H9 (cell line): Measurements from ENCODE around the gene ANTKMT. TPM values are rescaled to one million over a fixed set of nuclear protein-coding genes. Genes with fewer than 3 reads are reported as not detected.

Experiments used
- DNase-seq: peaks from one replicate; pipeline ENCODE4 v3.0.0-alpha.2; 2017
- H2AFZ ChIP-seq: one replicate; pipeline ENCODE4 v1.6.1; 2013; ENCODE audit warnings: mild to moderate bottlenecking, low read length, control low read depth, moderate library complexity
- H2AK5ac ChIP-seq: 2 replicates; pipeline ENCODE4 v1.6.1; 2013; ENCODE audit warnings: low read length, control low read depth, mixed read lengths; ENCODE audit not compliant: insufficient read length
- H2BK120ac ChIP-seq: one replicate; pipeline ENCODE4 v1.6.1; 2013; ENCODE audit warnings: low read depth, mild to moderate bottlenecking, low read length, control low read depth, inconsistent platforms; ENCODE audit not compliant: poor library complexity, severe bottlenecking
- H2BK12ac ChIP-seq: 2 replicates; pipeline ENCODE4 v1.6.1; 2013; ENCODE audit warnings: low read length, control low read depth, mixed read lengths, low read depth; ENCODE audit not compliant: insufficient read length
- H2BK15ac ChIP-seq: 2 replicates; pipeline ENCODE4 v1.6.1; 2013; ENCODE audit warnings: low read depth, low read length, control low read depth
- H2BK20ac ChIP-seq: one replicate; pipeline ENCODE4 v1.6.1; 2013; ENCODE audit warnings: low read depth, mild to moderate bottlenecking, low read length, control low read depth, inconsistent platforms; ENCODE audit not compliant: poor library complexity, severe bottlenecking
- H2BK5ac ChIP-seq: 2 replicates; pipeline ENCODE4 v1.6.1; 2013; ENCODE audit warnings: low read length, control low read depth, mixed read lengths; ENCODE audit not compliant: insufficient read length
- H3K14ac ChIP-seq: 2 replicates; pipeline ENCODE4 v1.6.1; 2013; ENCODE audit warnings: low read length, control low read depth; ENCODE audit not compliant: insufficient read depth
- H3K18ac ChIP-seq: 2 replicates; pipeline ENCODE4 v1.6.1; 2013; ENCODE audit warnings: low read depth, mild to moderate bottlenecking, mixed read lengths, low read length, control low read depth; ENCODE audit not compliant: insufficient read length
- H3K23ac ChIP-seq: 2 replicates; pipeline ENCODE4 v1.6.1; 2013; ENCODE audit warnings: low read length, control low read depth, mixed read lengths, low read depth; ENCODE audit not compliant: insufficient read length
- H3K23me2 ChIP-seq: 2 replicates; pipeline ENCODE4 v1.6.1; 2013; ENCODE audit warnings: low read depth, mild to moderate bottlenecking, mixed read lengths, low read length, control low read depth; ENCODE audit not compliant: insufficient read length, poor library complexity, severe bottlenecking
- H3K27ac ChIP-seq: 2 replicates; pipeline ENCODE4 v1.5.1; 2013; ENCODE audit warnings: low read length, control low read depth, mixed read lengths, low read depth; ENCODE audit not compliant: insufficient read length
- H3K27me3 ChIP-seq: 2 replicates; pipeline ENCODE4 v1.6.1; 2013; ENCODE audit warnings: low read length, control low read depth, inconsistent platforms; ENCODE audit not compliant: insufficient read depth
- H3K4ac ChIP-seq: 2 replicates; pipeline ENCODE4 v1.6.1; 2013; ENCODE audit warnings: low read depth, mild to moderate bottlenecking, control low read depth, inconsistent platforms, low read length, moderate library complexity
- H3K4me1 ChIP-seq: 2 replicates; pipeline ENCODE4 v1.6.1; 2013; ENCODE audit warnings: low read length, control low read depth, inconsistent platforms; ENCODE audit not compliant: insufficient read depth
- H3K4me2 ChIP-seq: 2 replicates; pipeline ENCODE4 v1.6.1; 2013; ENCODE audit warnings: low read length, control low read depth, mixed read lengths; ENCODE audit not compliant: insufficient read length, insufficient read depth
- H3K56ac ChIP-seq: 2 replicates; pipeline ENCODE4 v1.6.1; 2013; ENCODE audit warnings: low read depth, mild to moderate bottlenecking, mixed read lengths, low read length, control low read depth; ENCODE audit not compliant: insufficient read length
- H3K79me1 ChIP-seq: 2 replicates; pipeline ENCODE4 v1.6.1; 2013; ENCODE audit warnings: low read depth, mild to moderate bottlenecking, moderate library complexity, low read length, control low read depth, inconsistent platforms; ENCODE audit not compliant: insufficient read depth, poor library complexity, severe bottlenecking
- H3K79me2 ChIP-seq: 2 replicates; pipeline ENCODE4 v1.6.1; 2013; ENCODE audit warnings: low read length, control low read depth, inconsistent platforms; ENCODE audit not compliant: insufficient read depth
- H3K9ac ChIP-seq: 2 replicates; pipeline ENCODE4 v1.6.1; 2013; ENCODE audit warnings: low read length, control low read depth, mixed read lengths; ENCODE audit not compliant: insufficient read length; ENCODE audit errors: extremely low read depth
- H3K9me3 ChIP-seq: one replicate; pipeline ENCODE4 v1.6.1; 2013; ENCODE audit warnings: low read depth, low read length, inconsistent platforms; ENCODE audit not compliant: control insufficient read depth
- H3T11ph ChIP-seq: one replicate; pipeline ENCODE4 v1.6.1; 2013; ENCODE audit warnings: mild to moderate bottlenecking, low read length, control low read depth, inconsistent platforms
- H4K20me1 ChIP-seq: one replicate; pipeline ENCODE4 v1.6.1; 2013; ENCODE audit not compliant: control insufficient read depth, insufficient read length, insufficient read depth
- H4K5ac ChIP-seq: 2 replicates; pipeline ENCODE4 v1.6.1; 2013; ENCODE audit warnings: low read depth, mild to moderate bottlenecking, mixed read lengths, low read length, control low read depth; ENCODE audit not compliant: insufficient read length
- H4K8ac ChIP-seq: replicated peaks from 2 replicates; pipeline ENCODE4 v1.6.1; 2013; ENCODE audit warnings: low read length, control low read depth, mixed read lengths, low read depth; ENCODE audit not compliant: insufficient read length
- H4K91ac ChIP-seq: 2 replicates; pipeline ENCODE4 v1.6.1; 2013; ENCODE audit warnings: low read depth, mild to moderate bottlenecking, moderate library complexity, mixed read lengths, low read length, control low read depth; ENCODE audit not compliant: insufficient read length
- H3K27ac Mint-ChIP-seq, 3 experiments: 2 replicates in 2 of 3; 3 replicates in 1 of 3; pipeline ENCODE4 v1.8.0; 2020 to 2021; ENCODE audit warnings: mixed read lengths in 3 of 3, mild to moderate bottlenecking in 1 of 3, moderate library complexity in 1 of 3
- H3K27me3 Mint-ChIP-seq: 2 replicates; pipeline ENCODE4 v1.8.0; 2021; ENCODE audit warnings: low read depth, mild to moderate bottlenecking, moderate library complexity, mixed read lengths
- H3K36me3 Mint-ChIP-seq, 3 experiments: 2 replicates in 2 of 3; 3 replicates in 1 of 3; pipeline ENCODE4 v1.8.0; 2020 to 2021; ENCODE audit warnings: low read depth in 3 of 3, mixed read lengths in 3 of 3; ENCODE audit not compliant: insufficient read depth in 1 of 3
- H3K4me1 Mint-ChIP-seq, 2 experiments: 2 replicates each; pipeline ENCODE4 v1.8.0; 2020; ENCODE audit warnings: mixed read lengths in 2 of 2
- H3K4me3 Mint-ChIP-seq, 2 experiments: 2 replicates in 1 of 2; 3 replicates in 1 of 2; pipeline ENCODE4 v1.8.0; 2020 to 2021; ENCODE audit warnings: mild to moderate bottlenecking in 2 of 2, mixed read lengths in 2 of 2, moderate library complexity in 1 of 2
- H3K9me3 Mint-ChIP-seq, 2 experiments: 2 replicates in 1 of 2; 3 replicates in 1 of 2; pipeline ENCODE4 v1.8.0; 2020; ENCODE audit warnings: mild to moderate bottlenecking in 2 of 2, mixed read lengths in 2 of 2, moderate library complexity in 1 of 2
- CTCF ChIP-seq: fragments of 200-600 bp; sonication (generic); conservative IDR thresholded peaks from 3 replicates; pipeline ENCODE4 v1.8.0; 2021; ENCODE audit warnings: antibody characterized with exemption, mild to moderate bottlenecking
- WGBS: extraction: QIAGEN DNeasy Blood & Tissue Kit; methylation state at CpG from one replicate; pipeline ENCODE4 v1.1.7; 2013; ENCODE audit warnings: missing lambda C conversion rate, low lambda C conversion rate, mixed read lengths; ENCODE audit not compliant: insufficient read length; ENCODE audit errors: extremely low coverage; 5-methylcytosine and 5-hydroxymethylcytosine counted together
- total RNA-seq: library from RNA; stranded (reverse); gene quantifications from 2 replicates; pipeline ENCODE4 v1.2.1, GENCODE V29; 2021

ANTKMT gene
- total RNA-seq, 1 experiment from 2014 or later: 31.5 TPM

GRCh38 chr16:761625-762513, 40.9 kb downstream of the ANTKMT start:
- Histone ChIP-seq H3K9ac (no peak overlapping the region), H3K23me2 (no peaks in the 10 kb centered on the region), H4K91ac (no peak overlapping the region), H3K18ac (no peak overlapping the region), H3K56ac (no peak overlapping the region), H3K79me2 (no peaks in the 10 kb centered on the region), H3K14ac (no peak overlapping the region), H3K27me3 (no peaks in the 10 kb centered on the region), H2BK20ac (no peak overlapping the region), H3T11ph (no peak overlapping the region), H3K9me3 (no peaks in the 10 kb centered on the region), H3K27ac (no peak overlapping the region), H4K8ac (no peak overlapping the region), H2BK120ac (no peak overlapping the region), H3K23ac (no peak overlapping the region), H2BK5ac (no peak overlapping the region), H2AK5ac (no peak overlapping the region), H2BK15ac (no peak overlapping the region), H2AFZ (no peak overlapping the region), H3K4me1 (no peaks in the 10 kb centered on the region), H3K4me2 (no peak overlapping the region), H4K5ac (no peak overlapping the region), H3K79me1 (no peaks in the 10 kb centered on the region), H3K4ac (no peak overlapping the region), H4K20me1 (no peaks in the 10 kb centered on the region), H2BK12ac (no peak overlapping the region)
- no peak overlapping the region for H3K27ac Mint-ChIP-seq
- peaks cover 16% of the 10 kb centered on the region for H3K27me3 Mint-ChIP-seq
- no peak for DNase-seq
- no CpG with 5 or more reads among the region's 22 CpGs for WGBS
- H3K9me3 Mint-ChIP-seq: no peaks in the 10 kb centered on the region
- H3K4me1 Mint-ChIP-seq: peaks cover 5 to 10% of the 10 kb centered on the region in 2 experiments
- H3K36me3 Mint-ChIP-seq: no peaks in the 10 kb centered on the region
- no peak overlapping the region for H3K4me3 Mint-ChIP-seq
- TF ChIP-seq CTCF: no peak
